22Rv1 (cell line): ENCODE measurements around the gene DPT.

Experiments used
- H3K27ac ChIP-seq: fragments of 450-650 bp; 2 replicates; pipeline ENCODE4 v1.5.1; 2017
- ZFX ChIP-seq: fragments of 450-650 bp; IDR thresholded peaks from 2 replicates; pipeline ENCODE4 v1.6.1; 2017; ENCODE audit warnings: antibody characterized with exemption, borderline replicate concordance
- TF ChIP-seq, protein P1 (sequence below): fragments of 450-650 bp; IDR thresholded peaks from 2 replicates; pipeline ENCODE4 v1.5.1; 2017; ENCODE audit warnings: mild to moderate bottlenecking

DPT gene

DNA sequence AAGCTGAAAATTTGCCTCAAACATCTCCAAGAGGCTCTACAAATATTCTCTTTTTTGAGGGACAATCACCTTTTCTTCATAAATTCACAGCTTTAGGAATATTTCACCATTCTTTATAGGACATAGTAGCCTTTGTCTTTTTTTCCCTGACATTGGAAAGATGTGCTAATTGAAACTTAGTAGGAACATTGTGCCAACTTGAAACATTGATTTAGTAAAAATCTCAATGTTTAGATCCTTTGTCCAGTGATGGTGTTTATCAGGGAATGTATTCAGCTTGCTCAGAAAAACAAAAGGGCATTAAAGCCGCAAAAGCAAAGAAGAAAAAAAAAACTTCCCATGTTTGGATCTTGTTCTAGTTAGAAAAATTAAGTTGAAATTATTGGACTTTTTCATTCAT is 52.1 kb downstream of the DPT start:
- H3K27ac ChIP-seq, result no peak overlapping the region
- no peak for TF ChIP-seq ZFX
- TF ChIP-seq, protein P1, sequence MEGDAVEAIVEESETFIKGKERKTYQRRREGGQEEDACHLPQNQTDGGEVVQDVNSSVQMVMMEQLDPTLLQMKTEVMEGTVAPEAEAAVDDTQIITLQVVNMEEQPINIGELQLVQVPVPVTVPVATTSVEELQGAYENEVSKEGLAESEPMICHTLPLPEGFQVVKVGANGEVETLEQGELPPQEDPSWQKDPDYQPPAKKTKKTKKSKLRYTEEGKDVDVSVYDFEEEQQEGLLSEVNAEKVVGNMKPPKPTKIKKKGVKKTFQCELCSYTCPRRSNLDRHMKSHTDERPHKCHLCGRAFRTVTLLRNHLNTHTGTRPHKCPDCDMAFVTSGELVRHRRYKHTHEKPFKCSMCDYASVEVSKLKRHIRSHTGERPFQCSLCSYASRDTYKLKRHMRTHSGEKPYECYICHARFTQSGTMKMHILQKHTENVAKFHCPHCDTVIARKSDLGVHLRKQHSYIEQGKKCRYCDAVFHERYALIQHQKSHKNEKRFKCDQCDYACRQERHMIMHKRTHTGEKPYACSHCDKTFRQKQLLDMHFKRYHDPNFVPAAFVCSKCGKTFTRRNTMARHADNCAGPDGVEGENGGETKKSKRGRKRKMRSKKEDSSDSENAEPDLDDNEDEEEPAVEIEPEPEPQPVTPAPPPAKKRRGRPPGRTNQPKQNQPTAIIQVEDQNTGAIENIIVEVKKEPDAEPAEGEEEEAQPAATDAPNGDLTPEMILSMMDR, result no peak

- H3K27ac ChIP-seq, result no peak overlapping the region
- TF ChIP-seq, protein P1, result no peak
- no peak for TF ChIP-seq ZFX
Measured at GRCh38 chr1:168676029-168676812, 52.8 kb downstream of the DPT start.

DNA sequence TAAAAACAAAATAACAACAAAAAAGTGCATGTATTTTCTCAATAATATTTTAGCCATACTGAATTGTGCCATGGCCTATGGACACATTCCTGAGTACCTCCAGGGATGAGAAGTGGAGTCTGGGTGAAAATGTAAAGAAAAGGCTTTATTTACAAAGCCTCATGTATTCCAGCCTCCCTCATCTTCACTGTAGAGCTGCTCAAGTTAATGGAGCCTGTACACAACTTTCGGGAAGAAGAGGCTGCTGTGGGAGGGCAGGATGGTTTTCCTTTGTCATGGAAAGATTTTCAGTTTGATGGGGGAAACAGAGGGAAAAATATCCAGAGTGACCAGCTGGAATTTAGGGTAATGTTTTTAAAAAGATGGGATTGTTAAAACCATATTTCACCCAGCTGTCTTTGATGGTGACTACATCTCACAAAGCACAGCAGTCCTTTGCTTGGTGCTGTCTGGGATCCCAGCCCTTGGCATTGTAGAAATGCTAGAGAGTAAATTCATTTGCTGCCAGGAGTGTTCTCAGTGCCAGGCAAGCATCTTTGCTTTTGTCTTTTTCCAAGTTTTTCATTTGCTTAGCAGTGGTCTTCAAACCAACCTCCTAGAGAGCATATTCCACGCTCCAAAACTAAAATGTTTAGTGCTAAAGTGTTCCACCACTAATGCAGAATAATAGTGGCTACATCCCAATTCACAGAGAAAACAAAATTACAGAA is 54.9 kb downstream of the DPT start:
- TF ChIP-seq, protein P1, result no peak
- no peak for TF ChIP-seq ZFX
- H3K27ac ChIP-seq, result no peak overlapping the region

DNA sequence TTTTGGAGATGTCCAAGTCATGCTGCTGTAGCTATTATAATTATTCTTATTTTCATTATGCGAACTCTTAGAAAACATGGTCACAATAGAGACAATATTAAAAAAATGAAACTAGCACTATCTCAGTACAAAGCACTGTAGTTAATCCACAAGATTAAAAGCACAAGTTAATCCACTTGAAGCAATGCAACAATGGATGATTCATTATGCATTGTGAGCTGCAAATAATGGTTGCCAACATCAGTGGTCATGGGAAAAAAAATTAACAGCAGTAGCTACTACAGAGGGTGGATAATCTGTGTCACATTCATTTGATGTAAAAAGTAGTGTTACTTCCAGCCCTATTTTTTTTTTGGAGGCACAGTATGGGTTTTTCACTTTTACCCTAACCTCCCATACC is 56.7 kb downstream of the DPT start:
- TF ChIP-seq, protein P1, result no peak
- TF ChIP-seq ZFX, result no peak
- H3K27ac ChIP-seq, result no peak overlapping the region

DNA sequence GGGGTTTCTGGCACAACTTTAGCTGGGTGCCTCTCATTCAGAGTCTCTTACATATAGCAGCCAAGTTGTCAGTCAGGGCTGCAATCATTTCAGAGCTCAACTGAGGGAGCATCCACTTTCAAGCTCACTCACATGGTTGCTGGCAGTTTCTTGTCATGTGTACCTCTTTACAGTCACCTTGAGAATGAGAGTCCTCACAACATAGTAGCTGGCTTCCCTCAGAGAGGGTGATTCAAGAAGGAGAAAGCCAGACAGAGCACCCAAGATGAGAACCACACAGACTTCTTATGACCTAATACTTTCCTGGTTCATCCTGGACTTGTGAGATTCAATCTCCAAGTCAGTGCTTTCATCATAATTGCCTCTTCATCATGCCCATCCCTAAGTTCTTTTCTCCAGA is 57.2 kb downstream of the DPT start:
- TF ChIP-seq ZFX, result no peak
- TF ChIP-seq, protein P1, result no peak
- no peak overlapping the region for H3K27ac ChIP-seq

- TF ChIP-seq ZFX, result no peak
- TF ChIP-seq, protein P1, result no peak
- H3K27ac ChIP-seq, result no peak overlapping the region
Measured at GRCh38 chr1:168665975-168666374, 63.0 kb downstream of the DPT start.
